Measurements from ENCODE around the gene HS6ST2. TPM values are rescaled to one million over a fixed set of nuclear protein-coding genes. Genes with fewer than 3 reads are reported as not detected.

Gene HS6ST2
- not detected in 2 replicates for total RNA-seq (2013; cell fraction: nucleolus; rRNA removed)
- total RNA-seq (2014; rRNA removed) (not detected in 2 replicates), total RNA-seq (2014; rRNA removed; fragmentation: Illumina TruSeq; extraction: Trizol) (not detected in 2 replicates), total RNA-seq (2021) (not detected in 2 replicates), polyA plus RNA-seq (2011; rRNA removed) (not detected in 2 replicates), polyA plus RNA-seq (2014; fragmentation: Illumina TruSeq; extraction: Trizol) (not detected in 2 replicates), polyA plus RNA-seq (2014; fragmentation: Nextera tagmentation; extraction: Ambion mirVana) (not detected), polyA plus RNA-seq (2014; rRNA removed) (not detected in 2 replicates), polyA plus RNA-seq (2016; fragmentation: Nextera tagmentation; extraction: Ambion mirVana) (not detected), polyA minus RNA-seq (2011; rRNA and poly(A)+ RNA removed) (not detected in 2 replicates), Bru-seq, nascent RNA (percentile 1 among the genes with signal in this experiment), BruChase-seq, experiment 1, labeled RNA remaining after a 6-hour chase (not detected), BruChase-seq, experiment 2, labeled RNA remaining after a 2-hour chase (percentile 0 among the genes with signal in this experiment)
- not detected for polyA plus RNA-seq (2011; ENCODE audit: low read depth)
- polyA plus RNA-seq (2011; cell fraction: cytosol; rRNA removed) = not detected in 2 replicates
- not detected in 2 replicates for polyA plus RNA-seq (2011; cell fraction: nucleus; rRNA removed)
- not detected in 2 replicates for polyA plus RNA-seq (2012)
- 0.40 TPM in 1 of 2 replicates, not detected in the other for polyA minus RNA-seq (2011; cell fraction: cytosol; rRNA and poly(A)+ RNA removed)
- polyA minus RNA-seq (2011; cell fraction: nucleus; rRNA and poly(A)+ RNA removed) = 0.10 TPM in 1 of 2 replicates, not detected in the other
- long read RNA-seq, experiment 1 = 0 reads
- long read RNA-seq, experiment 2 = 0 reads

- Histone ChIP-seq H3K4me3 (no peak within 1 kb of the TSS), H3K9me3 (replicated peaks; ENCODE audit: control insufficient read depth, insufficient read depth, low read length) (no peaks in the 10 kb centered on the region; the same call in 2 of the 3 replicates), H3K27ac (ENCODE audit: control insufficient read depth, insufficient read depth) (no peak within 1 kb of the TSS), H3K4me1 (ENCODE audit: control insufficient read depth, insufficient read depth, low read length) (no peaks in the 10 kb centered on the region), H3K79me2 (ENCODE audit: control insufficient read depth, insufficient read depth, low read length) (no peaks in the 10 kb centered on the region), H3K27me3 (replicated peaks in 1 of 2; ENCODE audit: control insufficient read depth in 2 of 2, insufficient read depth in 2 of 2, low read length in 1 of 2) (no peaks in the 10 kb centered on the region), H2AFZ (ENCODE audit: control insufficient read depth, low read depth, low read length) (no peak within 1 kb of the TSS), H4K20me1 (ENCODE audit: control insufficient read depth, insufficient read depth) (no peaks in the 10 kb centered on the region), H3K4me2 (ENCODE audit: control insufficient read depth, insufficient read depth) (no peak within 1 kb of the TSS), H3K36me3 (ENCODE audit: control insufficient read depth in 2 of 2, insufficient read depth in 2 of 2, low read length in 1 of 2) (no peaks in the 10 kb centered on the region), H3K9ac (ENCODE audit: control insufficient read depth, insufficient read depth, low read length) (no peak within 1 kb of the TSS)
- no peak for FAIRE-seq
- SMC1A ChIA-PET (ENCODE audit: uncharacterized antibody, unreplicated experiment) = interaction anchor here (0.7 kb wide), 1 partner anchor 866 kb away, joined by 3 read pairs; no protein-coding TSS in a partner anchor
- POLR2A ChIA-PET = no interaction called here
- CTCF ChIA-PET = no interaction called here
- RAD21 ChIA-PET (ENCODE audit: unreplicated experiment) = no interaction called here
- 72% methylated on average over 50 of the region's 63 CpGs for WGBS (ENCODE audit: insufficient coverage, insufficient replicate concordance, low lambda C conversion rate, missing lambda C conversion rate)
- in situ Hi-C loops (cut with MboI) (no loop called here), intact Hi-C loops (cut with micrococcal nuclease; ENCODE audit: unreplicated experiment) (no loop called here)
- DNase-seq (ENCODE audit: low read depth, low spot score) = no peak
- BruUV-seq (replicated peaks) = no TSS peak
- TF ChIP-seq REST (IDR thresholded peaks at IDR 0.05; ENCODE audit: low read depth, low read length) (no peak), CREM (IDR thresholded peaks at IDR 0.05; ENCODE audit: low read depth) (no peak), BCL11A (IDR thresholded peaks at IDR 0.05; ENCODE audit: low read depth, low read length) (no peak), ZSCAN29 (IDR thresholded peaks at IDR 0.05) (no peak), TBL1XR1 (IDR thresholded peaks at IDR 0.05; ENCODE audit: low read depth, low read length) (no peak), KLF5 (IDR thresholded peaks at IDR 0.05; ENCODE audit: partially characterized antibody) (no peak), IRF4 (IDR thresholded peaks at IDR 0.05; ENCODE audit: low read depth, low read length) (no peak), ZBTB33 (IDR thresholded peaks at IDR 0.05) (no peak), EZH2 (IDR thresholded peaks at IDR 0.05; ENCODE audit: borderline replicate concordance, control insufficient read depth, low read depth, low read length) (no peak)
- ATAC-seq = no peak
Measured at GRCh38 chrX:132958091-132958703, at the start of gene HS6ST2. HS6ST2 (minus strand) TSS chrX:132958629.

All from GM12878 (cell line).